ENCODE data around the gene ENO1. TPM values are rescaled to one million over a fixed set of nuclear protein-coding genes. Genes with fewer than 3 reads are reported as not detected.

Gene ENO1
- total RNA-seq, 2 donors from 2014 or later, result 386 to 423 TPM

DNA sequence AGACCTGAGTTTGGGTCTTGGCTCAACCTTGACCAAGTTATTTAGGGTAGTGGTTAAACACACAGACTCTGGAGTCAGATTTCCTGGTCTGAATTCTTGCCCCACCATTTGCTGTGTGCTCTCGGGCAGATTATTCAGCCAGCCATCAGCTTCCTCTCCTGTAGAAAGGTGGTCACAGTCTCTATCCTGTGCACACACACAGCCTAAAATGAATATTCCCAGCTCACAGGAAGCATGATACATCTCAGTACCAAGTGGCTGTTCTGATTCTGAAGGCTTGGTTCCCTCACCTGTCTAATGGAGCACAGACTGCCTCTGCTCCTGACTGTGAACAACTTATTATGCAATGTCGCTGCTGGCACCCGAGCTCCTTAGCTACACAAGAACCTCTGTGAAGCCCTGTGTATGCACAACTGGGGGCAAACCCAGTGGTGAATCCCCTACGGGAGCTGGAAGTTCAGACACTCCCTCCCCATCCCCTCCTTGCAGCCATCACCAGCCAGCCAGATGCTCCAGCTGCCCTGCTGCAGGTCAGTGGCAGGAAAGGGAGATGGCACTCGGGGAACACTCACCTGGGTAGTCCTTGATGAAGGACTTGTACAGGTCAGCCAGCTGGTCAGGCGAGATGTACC lies 13.7 kb downstream of the ENO1 start:
- Histone ChIP-seq H3K9me3 (no peaks in the 10 kb centered on the region), H3K4me3 (no peak overlapping the region), H3K27me3 (replicated peaks; ENCODE audit: insufficient read depth) (no peaks in the 10 kb centered on the region), H3K36me3 (peaks cover 13 to 57% of the 10 kb centered on the region in 2 donors), H3K27ac (no peak overlapping the region), H3K4me1 (replicated peaks) (no peaks in the 10 kb centered on the region)
- DNase-seq (ENCODE audit: low spot score), result no peak
- intact Hi-C loops (cut with DNase I), result no loop called here
- 88% methylated on average over 6 of the region's 6 CpGs for WGBS
- TF ChIP-seq POLR2AphosphoS5 (IDR thresholded peaks at IDR 0.05), result no peak
- TF ChIP-seq POLR2A (IDR thresholded peaks at IDR 0.05), result no peak
- TF ChIP-seq, protein P1, sequence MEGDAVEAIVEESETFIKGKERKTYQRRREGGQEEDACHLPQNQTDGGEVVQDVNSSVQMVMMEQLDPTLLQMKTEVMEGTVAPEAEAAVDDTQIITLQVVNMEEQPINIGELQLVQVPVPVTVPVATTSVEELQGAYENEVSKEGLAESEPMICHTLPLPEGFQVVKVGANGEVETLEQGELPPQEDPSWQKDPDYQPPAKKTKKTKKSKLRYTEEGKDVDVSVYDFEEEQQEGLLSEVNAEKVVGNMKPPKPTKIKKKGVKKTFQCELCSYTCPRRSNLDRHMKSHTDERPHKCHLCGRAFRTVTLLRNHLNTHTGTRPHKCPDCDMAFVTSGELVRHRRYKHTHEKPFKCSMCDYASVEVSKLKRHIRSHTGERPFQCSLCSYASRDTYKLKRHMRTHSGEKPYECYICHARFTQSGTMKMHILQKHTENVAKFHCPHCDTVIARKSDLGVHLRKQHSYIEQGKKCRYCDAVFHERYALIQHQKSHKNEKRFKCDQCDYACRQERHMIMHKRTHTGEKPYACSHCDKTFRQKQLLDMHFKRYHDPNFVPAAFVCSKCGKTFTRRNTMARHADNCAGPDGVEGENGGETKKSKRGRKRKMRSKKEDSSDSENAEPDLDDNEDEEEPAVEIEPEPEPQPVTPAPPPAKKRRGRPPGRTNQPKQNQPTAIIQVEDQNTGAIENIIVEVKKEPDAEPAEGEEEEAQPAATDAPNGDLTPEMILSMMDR (IDR thresholded peaks at IDR 0.05), result no peak

DNA sequence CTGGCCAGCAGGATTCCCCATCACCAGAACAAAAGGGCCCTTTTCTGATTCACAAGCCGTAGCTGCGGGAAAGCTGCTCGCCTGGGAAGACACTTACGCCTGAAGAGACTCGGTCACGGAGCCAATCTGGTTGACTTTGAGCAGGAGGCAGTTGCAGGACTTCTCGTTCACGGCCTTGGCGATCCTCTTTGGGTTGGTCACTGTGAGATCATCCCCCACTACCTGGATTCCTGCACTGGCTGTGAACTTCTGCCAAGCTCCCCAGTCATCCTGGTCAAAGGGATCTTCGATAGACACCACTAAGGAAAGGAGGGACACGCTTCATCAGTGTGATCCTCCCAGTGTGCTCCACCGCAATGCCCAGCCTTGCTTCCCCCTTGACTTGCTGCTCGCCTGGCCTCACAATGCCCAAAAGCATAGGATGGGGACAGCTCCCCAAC lies 14.7 kb downstream of the ENO1 start:
- TF ChIP-seq POLR2A (IDR thresholded peaks at IDR 0.05) (no peak), POLR2AphosphoS5 (IDR thresholded peaks at IDR 0.05) (no peak)
- TF ChIP-seq, protein P1 (IDR thresholded peaks at IDR 0.05), result no peak
- H3K36me3 ChIP-seq, result peaks cover 13 to 57% of the 10 kb centered on the region in 2 donors
- no peaks in the 10 kb centered on the region for H3K9me3 ChIP-seq
- no peak overlapping the region for H3K27ac ChIP-seq
- intact Hi-C loops (cut with DNase I), result no loop called here
- no peak for DNase-seq (ENCODE audit: low spot score)
- H3K4me1 ChIP-seq (replicated peaks), result no peaks in the 10 kb centered on the region
- WGBS, result 88% methylated on average over 13 of the region's 13 CpGs
- H3K4me3 ChIP-seq, result no peak overlapping the region
- H3K27me3 ChIP-seq (replicated peaks; ENCODE audit: insufficient read depth), result no peaks in the 10 kb centered on the region

DNA sequence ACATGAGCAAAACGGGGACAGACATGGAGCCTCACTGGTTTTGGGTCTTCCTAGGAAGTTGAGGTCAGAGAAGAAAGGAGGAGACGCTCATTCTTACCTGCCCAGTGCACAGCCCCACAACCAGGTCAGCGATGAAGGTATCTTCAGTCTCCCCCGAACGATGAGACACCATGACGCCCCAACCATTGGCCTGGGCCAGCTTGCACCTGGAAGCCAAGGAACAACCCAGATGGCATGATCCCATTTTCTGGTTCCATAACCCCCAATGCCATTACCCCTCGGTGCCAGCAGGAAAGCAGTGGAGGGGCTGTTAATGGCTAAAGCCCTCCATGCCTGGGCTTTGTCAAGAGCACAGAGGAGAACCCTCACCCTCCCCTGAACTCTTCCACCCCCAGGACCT lies 15.3 kb downstream of the ENO1 start:
- 98% methylated on average over 7 of the region's 7 CpGs for WGBS
- DNase-seq (ENCODE audit: low spot score), result no peak
- intact Hi-C loops (cut with DNase I), result no loop called here
- H3K9me3 ChIP-seq, result no peaks in the 10 kb centered on the region
- H3K4me3 ChIP-seq, result no peak overlapping the region
- H3K27me3 ChIP-seq (replicated peaks; ENCODE audit: insufficient read depth), result no peaks in the 10 kb centered on the region
- no peak overlapping the region for H3K27ac ChIP-seq
- no peaks in the 10 kb centered on the region for H3K4me1 ChIP-seq (replicated peaks)
- peaks cover 13 to 57% of the 10 kb centered on the region in 2 donors for H3K36me3 ChIP-seq
- TF ChIP-seq, protein P1 (IDR thresholded peaks at IDR 0.05), result no peak
- no peak for TF ChIP-seq POLR2AphosphoS5 (IDR thresholded peaks at IDR 0.05)
- no peak for TF ChIP-seq POLR2A (IDR thresholded peaks at IDR 0.05)

DNA sequence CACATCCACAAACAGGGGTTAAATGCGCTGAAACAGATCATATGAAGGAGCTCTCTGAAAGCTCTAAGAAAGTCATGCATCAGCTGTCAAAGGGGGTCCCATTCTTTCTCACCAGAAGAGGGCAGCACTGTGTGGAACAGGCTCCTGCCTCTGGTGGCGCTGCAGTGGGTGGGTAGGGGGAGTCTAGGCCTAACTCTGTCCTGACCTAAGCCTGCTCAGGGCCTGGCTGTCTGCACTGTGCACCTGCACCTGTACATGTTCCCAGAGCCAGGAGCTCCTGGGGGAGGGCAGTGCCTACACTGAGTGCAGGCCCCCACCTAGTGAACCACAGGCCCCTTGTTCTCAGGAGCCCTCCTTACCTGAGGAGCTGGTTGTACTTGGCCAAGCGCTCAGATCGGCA lies 16.0 kb downstream of the ENO1 start:
- intact Hi-C loops (cut with DNase I), result no loop called here
- Histone ChIP-seq H3K4me1 (replicated peaks) (no peaks in the 10 kb centered on the region), H3K36me3 (peaks cover 13 to 57% of the 10 kb centered on the region in 2 donors), H3K4me3 (no peak overlapping the region), H3K27me3 (replicated peaks; ENCODE audit: insufficient read depth) (no peaks in the 10 kb centered on the region), H3K27ac (no peak overlapping the region), H3K9me3 (no peaks in the 10 kb centered on the region)
- 73% methylated on average over 4 of the region's 4 CpGs for WGBS
- TF ChIP-seq, protein P1 (IDR thresholded peaks at IDR 0.05), result peak in 2 of 4 experiments; percentile 19 to 34
- TF ChIP-seq POLR2A (IDR thresholded peaks at IDR 0.05), result no peak
- DNase-seq (ENCODE audit: low spot score), result no peak

Measured in prostate gland (tissue), 2 donors.